ENCODE data around the gene CNN2.

The CNN2 gene

GRCh38 chr19:995051-995827, 31.2 kb upstream of the CNN2 start:
- DNase-seq (ENCODE audit: low read depth in 2 of 2) = no peak

GRCh38 chr19:996051-996838, 30.2 kb upstream of the CNN2 start:
- DNase-seq (ENCODE audit: low read depth in 2 of 2) = peak; percentile 36 to 60

- no peak for DNase-seq (ENCODE audit: low read depth in 2 of 2)
Observed at GRCh38 chr19:998064-998463, 28.3 kb upstream of the CNN2 start.

GRCh38 chr19:999379-999719, 27.1 kb upstream of the CNN2 start:
- DNase-seq (ENCODE audit: low read depth in 2 of 2) = no peak

- peak; percentile 43 to 77 for DNase-seq (ENCODE audit: low read depth in 2 of 2)
Observed at GRCh38 chr19:1000095-1000494, 26.3 kb upstream of the CNN2 start, which contains the start of gene GRIN3B. Gene GRIN3B, plus strand, starts transcription at chr19:1000419. Its CDS starts 19 bp downstream, at chr19:1000438.

- no peak for DNase-seq (ENCODE audit: low read depth in 2 of 2)
Observed at GRCh38 chr19:1000591-1001537, 25.5 kb upstream of the CNN2 start.

GRCh38 chr19:1001538-1002166, 24.8 kb upstream of the CNN2 start:
- peak in 1 of 2 donors; percentile 65 for DNase-seq (ENCODE audit: low read depth in 2 of 2)

GRCh38 chr19:1002600-1002999, 23.8 kb upstream of the CNN2 start:
- DNase-seq (ENCODE audit: low read depth in 2 of 2) = no peak

GRCh38 chr19:1003283-1003682, 23.1 kb upstream of the CNN2 start:
- DNase-seq (ENCODE audit: low read depth in 2 of 2) = no peak

- DNase-seq (ENCODE audit: low read depth in 2 of 2) = no peak
Observed at GRCh38 chr19:1004204-1004802, 22.1 kb upstream of the CNN2 start.

GRCh38 chr19:1004803-1005664, 21.4 kb upstream of the CNN2 start:
- no peak for DNase-seq (ENCODE audit: low read depth in 2 of 2)

GRCh38 chr19:1006711-1007398, 19.6 kb upstream of the CNN2 start:
- DNase-seq (ENCODE audit: low read depth in 2 of 2) = no peak

- no peak for DNase-seq (ENCODE audit: low read depth in 2 of 2)
Observed at GRCh38 chr19:1007399-1008251, 18.8 kb upstream of the CNN2 start.

GRCh38 chr19:1008268-1009040, 18.0 kb upstream of the CNN2 start:
- no peak for DNase-seq (ENCODE audit: low read depth in 2 of 2)

GRCh38 chr19:1009041-1009980, 17.1 kb upstream of the CNN2 start:
- no peak for DNase-seq (ENCODE audit: low read depth in 2 of 2)

GRCh38 chr19:1009981-1010538, 16.3 kb upstream of the CNN2 start:
- DNase-seq (ENCODE audit: low read depth in 2 of 2) = no peak

Measured in stimulated activated CD4-positive, alpha-beta T cell treated with anti-CD3 and anti-CD28 coated beads, Interleukin-15, amount 100 ng/mL, for 48 hours (primary cell).